ENCODE measurements around the gene DUSP6. TPM values are rescaled to one million over a fixed set of nuclear protein-coding genes. Genes with fewer than 3 reads are reported as not detected.

Gene DUSP6
- polyA plus RNA-seq, 2 of the 4 experiments (the other 2 are of a cell fraction): 3.8 to 27.0 TPM

GRCh38 chr12:89357297-89357730 is 5.0 kb upstream of the DUSP6 start:
- FAIRE-seq (no peak), ATAC-seq (no peak), DNase-seq (ENCODE audit: low read depth in 1 of 2, low spot score in 1 of 2) (no peak)
- Histone ChIP-seq H3K9me3 (no peaks in the 10 kb centered on the region), H3K4me3 (no peak overlapping the region), H3K4me2 (no peak overlapping the region), H3K27ac (no peak overlapping the region), H3K4me1 (peaks cover 21% of the 10 kb centered on the region)
- WGBS (ENCODE audit: missing lambda C conversion rate): 85% methylated on average over 7 of the region's 7 CpGs
- ChIA-PET CTCF (interaction anchor here (0.9 to 3.1 kb wide), 2 partner anchors 306 to 338 kb away, joined by 5 to 8 read pairs; no protein-coding TSS in a partner anchor), POLR2A (no interaction called here)
- no peak for TF ChIP-seq GATA3 (IDR thresholded peaks at IDR 0.05; ENCODE audit: borderline replicate concordance)
- TF ChIP-seq, protein P1, sequence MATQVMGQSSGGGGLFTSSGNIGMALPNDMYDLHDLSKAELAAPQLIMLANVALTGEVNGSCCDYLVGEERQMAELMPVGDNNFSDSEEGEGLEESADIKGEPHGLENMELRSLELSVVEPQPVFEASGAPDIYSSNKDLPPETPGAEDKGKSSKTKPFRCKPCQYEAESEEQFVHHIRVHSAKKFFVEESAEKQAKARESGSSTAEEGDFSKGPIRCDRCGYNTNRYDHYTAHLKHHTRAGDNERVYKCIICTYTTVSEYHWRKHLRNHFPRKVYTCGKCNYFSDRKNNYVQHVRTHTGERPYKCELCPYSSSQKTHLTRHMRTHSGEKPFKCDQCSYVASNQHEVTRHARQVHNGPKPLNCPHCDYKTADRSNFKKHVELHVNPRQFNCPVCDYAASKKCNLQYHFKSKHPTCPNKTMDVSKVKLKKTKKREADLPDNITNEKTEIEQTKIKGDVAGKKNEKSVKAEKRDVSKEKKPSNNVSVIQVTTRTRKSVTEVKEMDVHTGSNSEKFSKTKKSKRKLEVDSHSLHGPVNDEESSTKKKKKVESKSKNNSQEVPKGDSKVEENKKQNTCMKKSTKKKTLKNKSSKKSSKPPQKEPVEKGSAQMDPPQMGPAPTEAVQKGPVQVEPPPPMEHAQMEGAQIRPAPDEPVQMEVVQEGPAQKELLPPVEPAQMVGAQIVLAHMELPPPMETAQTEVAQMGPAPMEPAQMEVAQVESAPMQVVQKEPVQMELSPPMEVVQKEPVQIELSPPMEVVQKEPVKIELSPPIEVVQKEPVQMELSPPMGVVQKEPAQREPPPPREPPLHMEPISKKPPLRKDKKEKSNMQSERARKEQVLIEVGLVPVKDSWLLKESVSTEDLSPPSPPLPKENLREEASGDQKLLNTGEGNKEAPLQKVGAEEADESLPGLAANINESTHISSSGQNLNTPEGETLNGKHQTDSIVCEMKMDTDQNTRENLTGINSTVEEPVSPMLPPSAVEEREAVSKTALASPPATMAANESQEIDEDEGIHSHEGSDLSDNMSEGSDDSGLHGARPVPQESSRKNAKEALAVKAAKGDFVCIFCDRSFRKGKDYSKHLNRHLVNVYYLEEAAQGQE (IDR thresholded peaks at IDR 0.05): peak; percentile 26; the same call in 1 of the 2 replicates

- TF ChIP-seq KDM1A (IDR thresholded peaks at IDR 0.05; ENCODE audit: low read depth) (no peak), HOXA7 (CRISPR knock-in tag; IDR thresholded peaks at IDR 0.05) (no peak), EP300 (IDR thresholded peaks at IDR 0.05) (no peak), TFCP2L1 (CRISPR knock-in tag; IDR thresholded peaks at IDR 0.05) (no peak), CBX2 (IDR thresholded peaks at IDR 0.05; ENCODE audit: borderline replicate concordance, low read depth) (no peak), CEBPB (IDR thresholded peaks at IDR 0.05) (no peak), POLR2A (IDR thresholded peaks at IDR 0.05; ENCODE audit: low read length) (no peak), EHF (CRISPR knock-in tag; IDR thresholded peaks at IDR 0.05) (no peak), JUN (IDR thresholded peaks at IDR 0.05) (no peak), CHD2 (IDR thresholded peaks at IDR 0.05; ENCODE audit: low read length, partially characterized antibody) (no peak), SREBF2 (IDR thresholded peaks at IDR 0.05) (no peak), HMGXB4 (CRISPR knock-in tag; IDR thresholded peaks at IDR 0.05; ENCODE audit: borderline replicate concordance) (no peak)
- TF ChIP-seq, protein P2, sequence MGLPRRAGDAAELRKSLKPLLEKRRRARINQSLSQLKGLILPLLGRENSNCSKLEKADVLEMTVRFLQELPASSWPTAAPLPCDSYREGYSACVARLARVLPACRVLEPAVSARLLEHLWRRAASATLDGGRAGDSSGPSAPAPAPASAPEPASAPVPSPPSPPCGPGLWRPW (IDR thresholded peaks at IDR 0.05): no peak
- no peak overlapping the region for H3K27ac ChIP-seq
- H3K4me1 ChIP-seq: peaks cover 21% of the 10 kb centered on the region
- H3K4me2 ChIP-seq: no peak overlapping the region
- WGBS (ENCODE audit: missing lambda C conversion rate): 88% methylated on average over 4 of the region's 4 CpGs
- ChIA-PET CTCF (no interaction called here), POLR2A (no interaction called here)
- no peaks in the 10 kb centered on the region for H3K9me3 ChIP-seq
- no peak overlapping the region for H3K4me3 ChIP-seq
- DNase-seq (ENCODE audit: low read depth in 1 of 2, low spot score in 1 of 2) (no peak), FAIRE-seq (no peak), ATAC-seq (no peak)
Observed at GRCh38 chr12:89356069-89356665, 3.9 kb upstream of the DUSP6 start.

DNA sequence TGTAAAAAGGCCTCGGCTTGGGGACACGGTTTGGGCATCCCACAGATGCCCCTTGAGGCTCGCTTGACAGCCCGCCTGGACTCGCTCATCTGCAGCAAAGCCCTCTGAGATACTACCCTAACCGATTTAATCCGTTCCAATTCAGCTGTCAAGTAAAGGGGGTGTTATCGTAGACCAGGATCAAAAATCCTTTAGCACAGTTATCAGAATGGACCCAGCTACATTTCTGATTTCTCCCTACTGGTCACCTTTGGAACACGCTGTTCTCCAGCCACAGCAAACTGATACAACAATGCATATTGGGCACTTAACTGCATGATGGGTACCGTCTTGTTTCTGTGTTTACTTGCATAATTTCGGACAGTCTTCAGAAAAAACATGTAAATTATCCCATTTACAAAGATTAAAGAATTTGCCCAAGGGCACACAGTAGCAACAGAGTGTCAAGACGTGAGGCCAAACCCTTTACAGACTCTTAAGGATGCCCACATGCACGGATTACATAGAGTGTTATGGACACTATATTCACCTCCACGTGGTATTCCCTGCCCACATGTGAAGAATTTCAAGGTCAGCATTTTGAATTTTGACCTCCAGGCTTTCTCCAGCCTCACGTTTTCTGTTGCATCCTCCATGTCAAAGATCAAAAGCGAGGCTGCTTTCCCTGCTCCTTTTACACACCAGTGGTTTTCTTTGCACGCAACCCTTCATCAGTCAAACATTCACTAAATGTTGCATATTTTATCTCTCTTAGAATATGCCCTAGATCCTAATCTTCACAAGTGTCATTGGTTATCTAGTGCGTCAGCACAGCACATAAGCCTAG is 3.2 kb upstream of the DUSP6 start:
- ChIA-PET POLR2A (no interaction called here), CTCF (no interaction called here)
- peak in 1 of 2 experiments; percentile 40 for DNase-seq (ENCODE audit: low read depth in 1 of 2, low spot score in 1 of 2)
- Histone ChIP-seq H3K4me2 (peak overlapping the region; percentile 82), H3K4me1 (peaks cover 26% of the 10 kb centered on the region), H3K27ac (peak overlapping the region; percentile 98 to 99; a peak in 4 of 6 replicates), H3K4me3 (peak overlapping the region; percentile 70), H3K9me3 (no peaks in the 10 kb centered on the region)
- WGBS (ENCODE audit: missing lambda C conversion rate): 91% methylated on average over 18 of the region's 18 CpGs
- no peak for FAIRE-seq
- ATAC-seq: no peak
- TF ChIP-seq E2F6 (IDR thresholded peaks at IDR 0.05; ENCODE audit: borderline replicate concordance, low read depth) (no peak), PBX3 (IDR thresholded peaks at IDR 0.05) (no peak), KDM5A (IDR thresholded peaks at IDR 0.05) (no peak), HOXB13 (CRISPR knock-in tag; IDR thresholded peaks at IDR 0.05; ENCODE audit: low read depth) (no peak), JUN (IDR thresholded peaks at IDR 0.05) (no peak), RFX5 (IDR thresholded peaks at IDR 0.05) (no peak), GATA3 (IDR thresholded peaks at IDR 0.05; ENCODE audit: borderline replicate concordance) (no peak), RCOR1 (IDR thresholded peaks at IDR 0.05; ENCODE audit: low read depth, low read length) (no peak), MAFK (IDR thresholded peaks at IDR 0.05; ENCODE audit: partially characterized antibody) (no peak), CEBPB (IDR thresholded peaks at IDR 0.05) (no peak)
